ENCODE data around the gene SLBP. TPM values are rescaled to one million over a fixed set of nuclear protein-coding genes. Genes with fewer than 3 reads are reported as not detected.

The SLBP gene
- total RNA-seq, 1 donor from 2014 or later: 40.2 TPM

- Mint-ChIP-seq H3K27me3 (no peaks in the 10 kb centered on the region), H3K4me3 (no peak overlapping the region), H3K9me3 (no peaks in the 10 kb centered on the region), H3K4me1 (ENCODE audit: unreplicated experiment) (no peaks in the 10 kb centered on the region), H3K36me3 (peaks cover 4% of the 10 kb centered on the region), H3K27ac (no peak overlapping the region)
- DNase-seq (ENCODE audit: extremely low spot score, unreplicated experiment): no peak
- no peak for TF ChIP-seq CTCF (conservative IDR thresholded peaks at IDR 0.05)
Measured at GRCh38 chr4:1744552-1744951, 32.4 kb upstream of the SLBP start.

GRCh38 chr4:1743975-1744374, 31.9 kb upstream of the SLBP start:
- Mint-ChIP-seq H3K4me3 (no peak overlapping the region), H3K4me1 (ENCODE audit: unreplicated experiment) (no peaks in the 10 kb centered on the region), H3K27me3 (no peaks in the 10 kb centered on the region), H3K27ac (no peak overlapping the region), H3K36me3 (peaks cover 5% of the 10 kb centered on the region), H3K9me3 (no peaks in the 10 kb centered on the region)
- TF ChIP-seq CTCF (conservative IDR thresholded peaks at IDR 0.05): no peak
- DNase-seq (ENCODE audit: extremely low spot score, unreplicated experiment): no peak

GRCh38 chr4:1743551-1743950, 31.4 kb upstream of the SLBP start:
- Mint-ChIP-seq H3K4me3 (no peak overlapping the region), H3K4me1 (ENCODE audit: unreplicated experiment) (no peaks in the 10 kb centered on the region), H3K27ac (no peak overlapping the region), H3K9me3 (no peaks in the 10 kb centered on the region), H3K36me3 (peaks cover 9% of the 10 kb centered on the region), H3K27me3 (no peaks in the 10 kb centered on the region)
- TF ChIP-seq CTCF (conservative IDR thresholded peaks at IDR 0.05): no peak
- no peak for DNase-seq (ENCODE audit: extremely low spot score, unreplicated experiment)

GRCh38 chr4:1741208-1741607, 29.1 kb upstream of the SLBP start:
- no peak for TF ChIP-seq CTCF (conservative IDR thresholded peaks at IDR 0.05)
- Mint-ChIP-seq H3K4me1 (ENCODE audit: unreplicated experiment) (no peaks in the 10 kb centered on the region), H3K4me3 (no peak overlapping the region), H3K36me3 (peaks cover 15% of the 10 kb centered on the region), H3K27me3 (no peaks in the 10 kb centered on the region), H3K27ac (no peak overlapping the region), H3K9me3 (no peaks in the 10 kb centered on the region)
- no peak for DNase-seq (ENCODE audit: extremely low spot score, unreplicated experiment)

GRCh38 chr4:1740021-1740545, 28.0 kb upstream of the SLBP start:
- Mint-ChIP-seq H3K27ac (no peak overlapping the region), H3K36me3 (peaks cover 15% of the 10 kb centered on the region), H3K4me1 (ENCODE audit: unreplicated experiment) (no peaks in the 10 kb centered on the region), H3K4me3 (no peak overlapping the region), H3K9me3 (no peaks in the 10 kb centered on the region), H3K27me3 (no peaks in the 10 kb centered on the region)
- no peak for TF ChIP-seq CTCF (conservative IDR thresholded peaks at IDR 0.05)
- no peak for DNase-seq (ENCODE audit: extremely low spot score, unreplicated experiment)

GRCh38 chr4:1739358-1739757, 27.2 kb upstream of the SLBP start:
- H3K27me3 Mint-ChIP-seq: no peaks in the 10 kb centered on the region
- no peak overlapping the region for H3K27ac Mint-ChIP-seq
- no peak for DNase-seq (ENCODE audit: extremely low spot score, unreplicated experiment)
- H3K4me3 Mint-ChIP-seq: no peak overlapping the region
- no peaks in the 10 kb centered on the region for H3K9me3 Mint-ChIP-seq
- no peaks in the 10 kb centered on the region for H3K4me1 Mint-ChIP-seq (ENCODE audit: unreplicated experiment)
- H3K36me3 Mint-ChIP-seq: peaks cover 12% of the 10 kb centered on the region
- no peak for TF ChIP-seq CTCF (conservative IDR thresholded peaks at IDR 0.05)
